ENCODE measurements around the gene GPX4.
A peak's percentile ranks its signal among the peaks of the same experiment; 100 is the strongest.
"Not testable (repeated sequence)": the region's sequence is repeated elsewhere in the genome, so short reads cannot be mapped to it uniquely, and the experiment has no call there.

GPX4 gene

GRCh38 chr19:1115646-1116420 is 12.0 kb downstream of the GPX4 start:
- DNase-seq: no peak

GRCh38 chr19:1116726-1117581 is 13.2 kb downstream of the GPX4 start:
- DNase-seq: no peak

- DNase-seq: no peak
Observed at GRCh38 chr19:1117654-1118053, 13.9 kb downstream of the GPX4 start.

GRCh38 chr19:1118999-1119398 is 15.2 kb downstream of the GPX4 start:
- DNase-seq: no peak

- DNase-seq: no peak
Observed at GRCh38 chr19:1119475-1120217, 15.9 kb downstream of the GPX4 start.

- DNase-seq: no peak
Observed at GRCh38 chr19:1121395-1121794, 17.6 kb downstream of the GPX4 start.

- DNase-seq: no peak
Observed at GRCh38 chr19:1122021-1122971, 18.5 kb downstream of the GPX4 start.

GRCh38 chr19:1122972-1123363 is 19.2 kb downstream of the GPX4 start:
- DNase-seq: no peak

GRCh38 chr19:1123381-1123780 is 19.6 kb downstream of the GPX4 start:
- DNase-seq: no peak

- no peak for DNase-seq
Observed at GRCh38 chr19:1123885-1124677, 20.3 kb downstream of the GPX4 start.

GRCh38 chr19:1125601-1126467 is 22.0 kb downstream of the GPX4 start:
- DNase-seq: no peak

GRCh38 chr19:1126984-1127760 is 23.4 kb downstream of the GPX4 start:
- no peak for DNase-seq

- DNase-seq: no peak
Observed at GRCh38 chr19:1128106-1128505, 24.3 kb downstream of the GPX4 start.

- not testable (repeated sequence) for DNase-seq
Observed at GRCh38 chr19:1129084-1129483, 25.3 kb downstream of the GPX4 start.

GRCh38 chr19:1129535-1129934 is 25.7 kb downstream of the GPX4 start:
- DNase-seq: no peak

- no peak for DNase-seq
Observed at GRCh38 chr19:1130771-1131717, 27.2 kb downstream of the GPX4 start.

GRCh38 chr19:1131718-1132551 is 28.1 kb downstream of the GPX4 start:
- DNase-seq: peak; percentile 86

Measured in amniotic stem cell (primary cell).